ENCODE measurements around the gene BRMS1.

Gene BRMS1

DNA sequence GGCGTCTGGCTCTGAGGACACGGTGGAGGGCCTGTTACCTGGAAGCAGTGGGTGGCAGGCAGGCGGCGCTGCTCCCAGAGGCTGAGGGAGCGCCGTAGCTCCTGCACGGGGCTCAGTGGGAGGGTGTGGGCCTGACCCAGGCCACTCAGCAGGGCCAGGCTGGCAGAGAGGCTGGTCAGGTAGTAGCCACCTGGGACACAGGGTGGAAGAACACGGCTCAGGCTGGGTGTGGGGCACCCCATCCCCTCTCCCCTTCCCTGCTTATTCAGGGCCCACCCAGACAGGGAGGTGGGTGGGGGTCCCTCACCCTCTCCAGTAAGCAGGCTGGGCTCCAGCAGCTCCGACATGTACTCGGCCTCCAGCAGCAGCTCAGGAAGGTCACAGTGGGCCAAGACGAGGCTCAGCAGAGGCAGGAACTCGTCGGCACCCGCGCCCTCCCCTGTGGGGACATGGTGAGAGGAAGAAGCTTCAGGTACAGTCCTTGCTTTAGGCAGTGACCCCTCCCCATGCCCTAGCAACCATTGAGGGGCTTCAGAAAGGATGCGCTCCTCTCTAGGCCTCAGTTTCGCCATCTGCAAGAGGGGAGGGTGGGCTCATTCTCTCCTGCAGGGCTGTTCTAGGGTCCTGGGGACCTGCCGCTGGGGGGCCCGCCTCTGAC is 11.6 kb downstream of the BRMS1 start:
- H3K4me1 ChIP-seq (ENCODE audit: control insufficient read depth in 1 of 2, insufficient read depth in 2 of 2, low read length in 2 of 2), result peaks cover 10 to 26% of the 10 kb centered on the region in 2 donors

DNA sequence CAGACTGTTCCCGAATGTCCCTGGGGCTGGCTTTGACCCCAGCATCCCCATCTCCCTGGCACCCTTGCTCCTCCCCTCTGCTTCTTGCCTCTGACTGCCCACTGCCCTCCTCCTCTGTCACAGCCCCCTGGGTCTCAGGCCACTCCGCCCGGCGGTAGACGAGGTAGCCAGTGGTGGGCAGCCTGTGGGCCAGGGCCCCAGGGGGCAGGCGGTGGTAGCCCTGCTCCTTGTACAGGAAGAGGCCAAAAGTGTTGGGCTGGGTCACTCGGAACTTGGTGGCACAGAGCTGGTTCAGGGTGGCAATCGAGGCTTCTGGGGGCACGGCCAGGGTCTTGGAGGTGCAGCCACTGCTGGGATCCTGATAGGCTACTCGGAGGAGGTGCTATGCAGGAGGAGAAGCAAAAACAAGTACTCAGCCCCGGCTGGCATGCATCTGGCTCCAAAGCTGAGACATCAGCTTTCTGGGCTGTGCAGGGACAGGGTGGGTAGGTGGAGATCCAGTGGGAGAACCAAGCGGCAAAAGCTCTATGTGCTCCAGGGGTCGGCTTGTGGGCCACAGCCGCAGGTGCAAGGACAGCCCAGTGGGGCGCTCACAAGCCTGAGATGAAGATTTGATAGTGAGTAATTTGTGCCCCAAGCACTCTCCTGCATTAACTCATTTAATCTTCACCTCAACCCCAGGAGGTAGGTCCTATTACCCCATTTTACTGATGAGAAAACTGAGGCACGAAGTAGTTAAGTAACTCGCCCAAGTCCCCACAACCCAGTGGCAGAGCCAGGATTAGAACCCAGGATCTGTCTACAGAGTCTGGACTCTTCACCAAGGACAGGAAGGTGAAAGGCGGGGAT is 12.3 kb downstream of the BRMS1 start:
- Histone ChIP-seq H3K4me3 (ENCODE audit: low read depth in 1 of 2, low read length in 2 of 2) (no peak overlapping the region), H3K9me3 (ENCODE audit: control insufficient read depth in 1 of 2, low read length in 2 of 2) (no peaks in the 10 kb centered on the region), H3K27me3 (ENCODE audit: low read depth, low read length) (no peaks in the 10 kb centered on the region), H3K4me1 (ENCODE audit: control insufficient read depth in 1 of 2, insufficient read depth in 2 of 2, low read length in 2 of 2) (peaks cover 15 to 33% of the 10 kb centered on the region in 2 donors), H3K36me3 (ENCODE audit: control insufficient read depth in 1 of 2, insufficient read depth in 2 of 2, low read length in 2 of 2) (peaks cover 5 to 24% of the 10 kb centered on the region in 2 donors), H3K27ac (ENCODE audit: low read length) (no peak overlapping the region)

More for the DNA sequence above, 11.6 kb downstream of the BRMS1 start:
- no peak overlapping the region for H3K4me3 ChIP-seq (ENCODE audit: low read depth in 1 of 2, low read length in 2 of 2)
- H3K27me3 ChIP-seq (ENCODE audit: low read depth, low read length), result no peaks in the 10 kb centered on the region
- H3K36me3 ChIP-seq (ENCODE audit: control insufficient read depth in 1 of 2, insufficient read depth in 2 of 2, low read length in 2 of 2), result peaks cover 5 to 27% of the 10 kb centered on the region in 2 donors
- no peak overlapping the region for H3K27ac ChIP-seq (ENCODE audit: low read length)
- no peaks in the 10 kb centered on the region for H3K9me3 ChIP-seq (ENCODE audit: control insufficient read depth in 1 of 2, low read length in 2 of 2)

DNA sequence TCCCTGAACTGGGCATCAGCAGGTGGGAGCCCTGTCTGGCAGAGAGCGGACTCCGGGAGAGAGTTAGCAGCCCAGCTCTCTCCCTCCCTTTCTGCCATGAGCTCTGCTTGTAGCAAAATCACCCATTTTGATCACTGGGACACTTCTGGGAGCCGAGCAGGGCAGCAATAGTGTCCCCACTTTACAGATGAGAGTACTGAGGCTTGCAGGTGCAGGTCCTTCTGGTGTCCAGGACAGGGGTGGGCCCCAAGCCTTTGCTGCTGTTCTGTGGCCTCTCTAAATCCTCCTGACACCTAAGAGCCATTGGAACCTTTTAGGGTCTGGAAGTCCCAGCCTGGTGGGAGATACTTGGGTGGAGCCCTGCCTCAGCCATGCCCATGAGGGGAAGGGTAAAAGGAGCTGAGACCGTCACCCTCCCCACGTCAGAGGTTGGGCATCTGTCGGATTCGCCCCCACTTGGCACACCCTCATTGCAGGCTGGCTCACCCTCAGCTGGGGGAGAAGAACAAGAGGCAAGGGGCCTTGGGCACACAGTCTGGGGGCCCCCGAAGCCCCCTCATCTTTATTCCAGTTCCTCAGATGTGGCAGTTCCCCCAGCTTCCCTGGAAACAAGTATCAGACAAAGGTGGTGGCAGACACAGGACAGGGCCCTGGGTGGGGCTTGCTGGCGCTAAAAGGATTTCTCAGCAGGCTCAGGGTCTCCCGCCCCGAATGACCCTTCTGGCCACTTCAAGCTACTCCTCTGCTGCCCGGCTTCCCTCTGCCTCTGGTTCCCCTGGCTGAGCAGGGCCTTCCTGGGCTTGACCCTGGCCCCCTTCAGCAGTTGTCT is 13.1 kb downstream of the BRMS1 start:
- Histone ChIP-seq H3K4me3 (ENCODE audit: low read depth in 1 of 2, low read length in 2 of 2) (no peak overlapping the region), H3K4me1 (ENCODE audit: control insufficient read depth in 1 of 2, insufficient read depth in 2 of 2, low read length in 2 of 2) (peaks cover 13 to 34% of the 10 kb centered on the region in 2 donors), H3K36me3 (ENCODE audit: control insufficient read depth in 1 of 2, insufficient read depth in 2 of 2, low read length in 2 of 2) (peaks cover 5 to 18% of the 10 kb centered on the region in 2 donors), H3K27me3 (ENCODE audit: low read depth, low read length) (no peaks in the 10 kb centered on the region), H3K27ac (ENCODE audit: low read length) (no peak overlapping the region), H3K9me3 (ENCODE audit: control insufficient read depth in 1 of 2, low read length in 2 of 2) (no peaks in the 10 kb centered on the region)

DNA sequence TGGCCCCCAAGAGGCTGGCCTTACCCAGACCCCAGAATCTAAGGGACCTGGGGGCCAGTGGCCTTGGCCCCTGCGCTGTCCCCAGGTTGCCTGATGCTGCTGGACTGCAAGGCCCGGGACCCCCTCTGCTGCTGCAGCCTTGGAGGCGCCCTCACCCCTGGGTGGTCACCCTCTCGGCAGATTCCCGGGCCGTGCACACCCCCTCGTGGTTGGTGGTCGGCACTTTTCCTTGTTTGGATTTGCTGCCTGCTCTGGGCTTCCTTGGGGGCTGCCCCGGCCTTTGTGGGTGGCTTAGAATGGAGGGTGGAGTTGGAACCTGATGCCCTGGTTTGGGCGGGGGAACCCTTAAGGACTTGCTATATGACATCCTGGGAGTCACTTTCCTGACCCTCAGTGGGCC is 14.0 kb downstream of the BRMS1 start:
- Histone ChIP-seq H3K4me1 (ENCODE audit: control insufficient read depth in 1 of 2, insufficient read depth in 2 of 2, low read length in 2 of 2) (peaks cover 9 to 31% of the 10 kb centered on the region in 2 donors), H3K4me3 (ENCODE audit: low read depth in 1 of 2, low read length in 2 of 2) (no peak overlapping the region), H3K27ac (ENCODE audit: low read length) (no peak overlapping the region), H3K9me3 (ENCODE audit: control insufficient read depth in 1 of 2, low read length in 2 of 2) (no peaks in the 10 kb centered on the region), H3K27me3 (ENCODE audit: low read depth, low read length) (no peaks in the 10 kb centered on the region), H3K36me3 (ENCODE audit: control insufficient read depth in 1 of 2, insufficient read depth in 2 of 2, low read length in 2 of 2) (peaks cover 5 to 18% of the 10 kb centered on the region in 2 donors)

DNA sequence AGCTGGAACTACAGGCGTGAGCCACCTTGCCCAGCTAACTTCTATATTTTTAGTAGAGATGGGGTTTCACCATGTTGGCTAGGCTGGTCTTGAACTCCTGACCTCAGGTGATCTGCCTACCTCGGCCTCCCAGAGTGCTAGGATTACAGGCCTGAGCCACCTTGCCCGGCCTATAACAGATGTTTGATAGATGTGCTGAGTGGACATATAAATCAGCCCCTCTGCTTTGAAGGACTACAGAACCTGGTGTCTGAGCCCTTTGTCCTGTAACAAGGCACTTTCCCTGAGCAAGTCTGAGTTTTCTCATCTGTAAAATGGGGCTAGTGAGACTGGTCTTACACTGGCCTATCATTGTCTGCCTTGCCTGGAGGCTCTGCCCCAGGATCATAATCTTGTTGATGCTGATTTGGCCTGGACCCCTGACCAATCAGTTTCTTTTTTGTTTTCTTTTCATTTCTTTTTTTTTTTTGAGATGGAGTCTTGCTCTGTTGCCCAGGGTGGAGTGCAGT is 15.7 kb downstream of the BRMS1 start:
- Histone ChIP-seq H3K9me3 (ENCODE audit: control insufficient read depth in 1 of 2, low read length in 2 of 2) (no peaks in the 10 kb centered on the region), H3K36me3 (ENCODE audit: control insufficient read depth in 1 of 2, insufficient read depth in 2 of 2, low read length in 2 of 2) (peaks cover 5 to 18% of the 10 kb centered on the region in 2 donors), H3K27me3 (ENCODE audit: low read depth, low read length) (no peaks in the 10 kb centered on the region), H3K4me3 (ENCODE audit: low read depth in 1 of 2, low read length in 2 of 2) (no peak overlapping the region), H3K27ac (ENCODE audit: low read length) (no peak overlapping the region), H3K4me1 (ENCODE audit: control insufficient read depth in 1 of 2, insufficient read depth in 2 of 2, low read length in 2 of 2) (peaks cover 11 to 23% of the 10 kb centered on the region in 2 donors)

DNA sequence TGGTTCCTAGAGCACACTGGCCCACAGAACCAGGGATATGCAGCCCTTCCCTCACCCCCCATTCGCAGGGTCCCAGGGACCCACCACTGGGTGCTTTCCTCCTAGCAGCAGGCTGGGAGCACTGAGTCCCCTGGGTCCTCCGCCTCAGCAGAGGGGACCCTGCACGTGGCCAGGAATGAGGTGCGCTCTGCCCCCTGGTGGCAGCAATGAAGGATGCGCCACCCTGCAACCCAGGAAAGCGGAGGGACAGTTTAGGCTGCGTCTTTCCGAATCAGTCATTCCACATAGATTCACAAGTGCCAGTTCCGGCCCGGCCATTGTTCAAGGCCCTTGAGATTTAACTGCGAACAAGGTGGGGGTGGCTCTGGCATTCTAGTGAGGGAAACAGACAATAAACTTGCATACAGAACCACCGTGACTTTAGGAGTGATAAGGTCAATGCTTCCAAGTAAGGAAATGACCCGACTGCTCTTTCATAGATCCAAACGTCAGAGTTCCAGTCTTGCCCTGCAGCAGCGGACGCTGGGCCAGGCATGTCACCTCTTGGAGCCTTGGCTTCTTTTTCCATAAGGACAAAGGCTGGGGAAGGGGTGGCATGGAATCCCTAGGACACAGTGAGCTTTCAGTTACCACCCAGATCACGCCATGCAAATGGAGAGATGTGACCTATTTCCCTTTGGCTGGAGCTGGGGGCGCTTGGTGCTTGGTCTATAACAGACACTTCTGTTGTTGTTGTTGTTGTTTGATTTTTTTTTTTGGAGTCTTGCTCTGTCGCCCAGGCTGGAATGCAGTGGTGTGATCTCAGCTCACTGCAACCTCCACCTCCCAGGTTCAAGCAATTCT is 16.4 kb downstream of the BRMS1 start:
- Histone ChIP-seq H3K36me3 (ENCODE audit: control insufficient read depth in 1 of 2, insufficient read depth in 2 of 2, low read length in 2 of 2) (peaks cover 5 to 13% of the 10 kb centered on the region in 2 donors), H3K27me3 (ENCODE audit: low read depth, low read length) (no peaks in the 10 kb centered on the region), H3K4me1 (ENCODE audit: control insufficient read depth in 1 of 2, insufficient read depth in 2 of 2, low read length in 2 of 2) (peaks cover 11 to 23% of the 10 kb centered on the region in 2 donors), H3K9me3 (ENCODE audit: control insufficient read depth in 1 of 2, low read length in 2 of 2) (no peaks in the 10 kb centered on the region), H3K4me3 (ENCODE audit: low read depth in 1 of 2, low read length in 2 of 2) (peak overlapping the region in 1 of 2 donors; percentile 21), H3K27ac (ENCODE audit: low read length) (no peak overlapping the region)

DNA sequence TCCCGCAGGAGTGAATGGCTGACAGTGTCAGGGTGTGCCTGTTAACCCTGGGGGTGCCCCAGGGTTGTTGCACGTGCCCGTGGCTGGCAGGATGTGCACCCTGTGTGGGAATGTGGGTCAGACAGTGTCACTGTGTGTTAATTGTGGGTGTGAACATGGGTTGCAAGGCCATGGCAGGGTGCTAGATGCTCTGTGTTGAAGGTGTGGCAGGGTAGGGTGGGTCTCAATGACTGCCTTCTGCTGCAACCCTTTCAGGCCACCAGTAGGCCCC is 16.9 kb downstream of the BRMS1 start:
- Histone ChIP-seq H3K27ac (ENCODE audit: low read length) (no peak overlapping the region), H3K27me3 (ENCODE audit: low read depth, low read length) (no peaks in the 10 kb centered on the region), H3K9me3 (ENCODE audit: control insufficient read depth in 1 of 2, low read length in 2 of 2) (no peaks in the 10 kb centered on the region), H3K4me1 (ENCODE audit: control insufficient read depth in 1 of 2, insufficient read depth in 2 of 2, low read length in 2 of 2) (peaks cover 11 to 23% of the 10 kb centered on the region in 2 donors), H3K4me3 (ENCODE audit: low read depth in 1 of 2, low read length in 2 of 2) (no peak overlapping the region), H3K36me3 (ENCODE audit: control insufficient read depth in 1 of 2, insufficient read depth in 2 of 2, low read length in 2 of 2) (peaks cover 5 to 8% of the 10 kb centered on the region in 2 donors)

DNA sequence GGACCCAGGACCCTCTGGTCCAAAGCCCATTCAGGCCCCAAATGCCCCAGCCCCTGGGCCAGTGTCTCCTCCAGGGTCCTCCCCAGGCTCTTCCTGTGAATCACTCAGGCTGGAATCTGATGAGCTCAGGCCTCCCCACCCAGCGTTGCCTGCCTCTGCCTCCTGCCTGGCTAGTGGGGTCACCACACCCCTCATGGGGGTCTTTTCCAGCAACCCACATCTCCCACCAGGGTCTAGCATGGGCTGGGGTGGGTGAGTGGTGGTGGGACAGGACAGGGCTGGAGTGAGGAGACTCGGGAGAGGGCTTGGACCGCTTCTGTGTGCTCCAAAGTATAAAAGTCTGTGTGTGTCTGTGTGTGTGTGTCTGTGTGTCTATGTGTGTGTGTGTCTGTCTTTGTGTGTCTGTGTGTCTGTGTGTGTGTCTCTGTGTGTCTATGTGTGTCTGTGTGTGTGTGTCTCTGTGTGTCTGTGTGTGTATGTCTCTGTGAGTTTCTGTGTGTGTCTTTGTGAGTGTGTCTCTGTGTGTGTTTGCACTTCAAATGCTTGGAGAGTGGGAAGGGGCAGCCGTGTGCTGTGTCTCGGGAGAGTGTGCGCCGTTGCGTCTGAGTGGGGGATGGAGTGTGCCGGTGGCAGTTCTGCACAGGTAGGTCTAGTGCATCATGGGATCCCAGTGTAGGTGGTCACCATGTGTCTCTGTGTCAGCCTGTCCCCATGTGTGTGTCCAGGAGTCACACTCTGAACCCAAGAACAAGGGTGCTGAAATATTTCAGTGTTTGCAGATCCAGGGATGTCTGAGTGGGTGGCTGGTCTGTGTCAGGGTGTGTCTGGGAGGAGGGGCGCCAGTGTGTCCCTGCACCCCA is 17.5 kb downstream of the BRMS1 start:
- H3K27me3 ChIP-seq (ENCODE audit: low read depth, low read length), result no peaks in the 10 kb centered on the region
- H3K27ac ChIP-seq (ENCODE audit: low read length), result peak overlapping the region; percentile 60
- H3K9me3 ChIP-seq (ENCODE audit: control insufficient read depth in 1 of 2, low read length in 2 of 2), result no peaks in the 10 kb centered on the region
- no peak overlapping the region for H3K4me3 ChIP-seq (ENCODE audit: low read depth in 1 of 2, low read length in 2 of 2)
- H3K36me3 ChIP-seq (ENCODE audit: control insufficient read depth in 1 of 2, insufficient read depth in 2 of 2, low read length in 2 of 2), result peaks cover under 1 to 4% of the 10 kb centered on the region in 2 donors
- H3K4me1 ChIP-seq (ENCODE audit: control insufficient read depth in 1 of 2, insufficient read depth in 2 of 2, low read length in 2 of 2), result peaks cover 11 to 23% of the 10 kb centered on the region in 2 donors

DNA sequence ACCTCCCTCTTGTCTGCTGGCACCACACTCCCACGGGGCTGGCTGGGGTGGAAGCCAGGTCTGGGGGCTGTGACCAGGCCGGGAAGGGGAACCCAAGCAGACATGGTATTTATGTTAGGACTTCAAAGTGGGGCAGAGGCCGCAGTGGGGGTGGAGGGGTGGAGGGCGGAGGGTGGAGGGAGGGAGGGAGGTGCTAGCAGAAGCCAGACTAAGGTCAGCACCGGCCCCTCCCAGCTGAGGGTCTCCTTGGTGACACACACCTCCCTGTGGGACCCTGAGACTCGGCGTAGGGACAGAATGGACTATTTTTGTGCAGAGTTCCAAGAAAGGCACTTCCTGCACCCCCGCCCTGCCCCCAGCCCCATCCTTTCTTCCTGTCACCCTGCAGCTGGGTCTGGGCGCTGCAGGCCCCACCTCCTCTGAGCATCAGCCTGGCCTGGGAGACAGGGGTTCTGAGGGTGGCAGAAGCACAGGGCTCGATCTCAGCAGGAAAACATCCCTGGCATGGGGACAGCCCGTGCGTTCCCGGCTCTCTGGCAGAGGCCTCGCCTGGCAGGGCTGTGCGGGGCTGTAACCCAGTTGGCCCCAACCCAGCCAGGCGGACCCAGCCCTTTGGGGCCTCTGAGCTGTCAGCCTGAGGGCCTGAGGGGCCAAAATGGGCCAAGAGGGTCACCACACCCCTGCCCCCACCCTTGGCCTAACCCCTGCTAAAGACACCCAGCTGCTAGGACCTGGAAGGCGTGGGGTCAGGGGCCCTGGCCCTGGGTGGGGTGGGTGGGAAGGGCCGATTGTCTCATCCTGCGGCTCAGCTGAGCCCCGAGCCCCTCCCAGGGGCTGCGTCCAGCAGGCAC is 18.4 kb downstream of the BRMS1 start:
- Histone ChIP-seq H3K4me3 (ENCODE audit: low read depth in 1 of 2, low read length in 2 of 2) (no peak overlapping the region), H3K27me3 (ENCODE audit: low read depth, low read length) (no peaks in the 10 kb centered on the region), H3K27ac (ENCODE audit: low read length) (no peak overlapping the region), H3K4me1 (ENCODE audit: control insufficient read depth in 1 of 2, insufficient read depth in 2 of 2, low read length in 2 of 2) (peaks cover 11 to 26% of the 10 kb centered on the region in 2 donors), H3K36me3 (ENCODE audit: control insufficient read depth in 1 of 2, insufficient read depth in 2 of 2, low read length in 2 of 2) (no peaks in the 10 kb centered on the region), H3K9me3 (ENCODE audit: control insufficient read depth in 1 of 2, low read length in 2 of 2) (no peaks in the 10 kb centered on the region)
